Heart left ventricle (tissue), 16 donors: Measurements from ENCODE around the gene TNFRSF17. TPM values are rescaled to one million over a fixed set of nuclear protein-coding genes. Genes with fewer than 3 reads are reported as not detected.

Experiments used
- ATAC-seq, 4 donors: fragments of 200-7000 bp; cut with Tn5 transposase; one replicate each; pipeline ENCODE4 v1.9.1; 2020 to 2022; ENCODE audit warnings: moderate library complexity in 4 of 4, mild to moderate bottlenecking in 3 of 4, moderate number of reproducible peaks in 1 of 4
- DNase-seq, 5 donors: peaks; one replicate each; pipeline ENCODE4 v3.0.0-alpha.2; 2020
- H3K27ac ChIP-seq, 12 donors: fragments of 200-600 bp; sonication (generic) in 4 of 12; one replicate each; pipeline versions ENCODE4 v1.5.0 to v1.8.0; 2016 to 2022; ENCODE audit warnings: mild to moderate bottlenecking in 2 of 12
- H3K27me3 ChIP-seq, 9 donors: fragments of 200-600 bp; sonication (generic) in 2 of 9; one replicate each; pipeline versions ENCODE4 v1.5.1 to v1.8.0; 2016 to 2022; ENCODE audit warnings: mild to moderate bottlenecking in 3 of 9
- H3K36me3 ChIP-seq, 9 donors: fragments of 200-600 bp; sonication (generic) in 2 of 9; one replicate each; pipeline versions ENCODE4 v1.5.0 to v1.8.0; 2018 to 2022; ENCODE audit warnings: mild to moderate bottlenecking in 2 of 9
- H3K4me1 ChIP-seq, 12 donors: fragments of 200-600 bp; sonication (generic) in 4 of 12; one replicate each; pipeline versions ENCODE4 v1.5.0 to v1.8.0; 2016 to 2022; ENCODE audit warnings: mild to moderate bottlenecking in 3 of 12
- H3K4me3 ChIP-seq, 12 donors: fragments of 200-600 bp; sonication (generic) in 4 of 12; one replicate each; pipeline versions ENCODE4 v1.5.0 to v1.8.0; 2017 to 2022; ENCODE audit warnings: mild to moderate bottlenecking in 9 of 12, moderate library complexity in 4 of 12
- H3K9me3 ChIP-seq, 12 donors: fragments of 200-600 bp; sonication (generic) in 4 of 12; one replicate each; pipeline versions ENCODE4 v1.5.0 to v1.8.0; 2016 to 2022; ENCODE audit warnings: mild to moderate bottlenecking in 1 of 12
- CTCF ChIP-seq, 12 donors: fragments of 200-600 bp; sonication (generic) in 4 of 12; IDR thresholded peaks; one replicate each; pipeline versions ENCODE4 v1.5.0 to v1.8.0; 2018 to 2022; ENCODE audit warnings: antibody characterized with exemption in 12 of 12, mild to moderate bottlenecking in 5 of 12
- POLR2A ChIP-seq, 2 donors: fragments of 450-650 bp; IDR thresholded peaks; one replicate each; pipeline ENCODE4 v1.6.1; 2017; ENCODE audit warnings: antibody characterized with exemption in 2 of 2, mild to moderate bottlenecking in 2 of 2, moderate library complexity in 2 of 2
- WGBS, 4 donors: extraction: QIAGEN DNeasy Blood & Tissue Kit in 2 of 4; methylation state at CpG; one replicate each; pipeline versions ENCODE4 v1.1.5 to v1.1.7; 2013 to 2018; 5-methylcytosine and 5-hydroxymethylcytosine counted together
- intact Hi-C, 10 donors: fragments of 100-400 bp; cut with DNase I; formaldehyde crosslinking; loops; one replicate each; pipeline versions ENCODE4 v1.11.1 to v1.14.2; 2022
- polyA plus RNA-seq, 2 donors: library from polyadenylated mRNA; stranded (reverse); fragments of 200-250 nt; gene quantifications; one replicate each; pipeline ENCODE4 v1.2.3, GENCODE V29; 2013
- total RNA-seq, 9 donors: library from RNA; depleted of rRNA in 2 of 9; stranded (reverse); fragments of >200 nt in 2 of 9; fragmentation: NEBNext Ultra II Directional in 3 of 9; extraction: Animal tissue kit (Norgen Biotek cat#: 25700) in 3 of 9; gene quantifications; one replicate each; pipeline versions ENCODE4 v1.1.0 to v1.2.4, GENCODE V29; 2016 to 2023
- donor health status: ischemic (EF 13 %, LVEDD 7.1; RV severe dilation, severe dysfunction).
- donor health status: healthy with polysubstance abuse.
- donor health status: DM: no; HTN: yes; CAD: no.
- donor health status: DM: no; HTN: no; CAD: no.
- donor health status: ischemic (EF 25% LVEDD 6.9; RV normal size, moderate dysfunction).
- donor health status: ischemic (EF 25% LVEDD 5.7; RV mildly dilated, moderate dysfunction).
- donor health status: healthy.
- donor health status: DM: yes; HTN: yes; CAD: no.
- donor health status: ischemic (EF 35%, LVEDD 5.7; RV mildly dilated, moderate dysfunction).
- donor health status: nonischemic (EF 11% LVEDD 7.7; RV severe dilation, severe dysfunction).
- donor health status: DM: yes; HTN: yes; CAD: no.
- donor health status: PGD.
- donor health status: ischemic (EF 29% LVEDD 5.4; RV normal size, mild dysfunction).
- donor health status: nonischemic (EF 23%, LVEDD 6.1; RV moderate dilation, normal function).

Gene TNFRSF17
- total and polyA plus RNA-seq, 11 donors = 0.99 TPM; not detected in 10

- ATAC-seq (no peak), DNase-seq (no peak)
- no peak for TF ChIP-seq POLR2A (IDR thresholded peaks at IDR 0.05)
- TF ChIP-seq CTCF (IDR thresholded peaks at IDR 0.05) = no peak
- Histone ChIP-seq H3K9me3 (no peaks in the 10 kb centered on the region), H3K4me3 (no peak overlapping the region), H3K27ac (peak overlapping the region in 4 of 12 donors; percentile 5 to 82 (median 37)), H3K27me3 (no peaks in the 10 kb centered on the region), H3K36me3 (peaks cover 0 to 13% (median 4%) of the 10 kb centered on the region in 9 donors), H3K4me1 (peaks cover 0 to 17% (median 1%) of the 10 kb centered on the region in 12 donors)
- intact Hi-C loops = no loop called here
- 93 to 97% (median 96%) methylated on average over 2 of the region's 2 CpGs for WGBS, 4 donors
Measured at GRCh38 chr16:12009922-12010321, 44.9 kb downstream of the TNFRSF17 start.

GRCh38 chr16:12010388-12011251 is 45.6 kb downstream of the TNFRSF17 start:
- H3K9me3 ChIP-seq = no peaks in the 10 kb centered on the region
- intact Hi-C loops = no loop called here
- peak overlapping the region in 8 of 12 donors; percentile 1 to 82 (median 36) for H3K27ac ChIP-seq
- 64 to 74% (median 68%) methylated on average over 13 of the region's 13 CpGs for WGBS, 4 donors
- DNase-seq = no peak
- H3K36me3 ChIP-seq = peaks cover 0 to 6% (median 0%) of the 10 kb centered on the region in 9 donors
- TF ChIP-seq POLR2A (IDR thresholded peaks at IDR 0.05) (no peak), CTCF (IDR thresholded peaks at IDR 0.05) (no peak)
- peak in 1 of 4 donors; percentile 58 for ATAC-seq
- H3K4me3 ChIP-seq = peak overlapping the region in 1 of 12 donors; percentile 16
- H3K4me1 ChIP-seq = peaks cover 0 to 17% (median 1%) of the 10 kb centered on the region in 12 donors
- H3K27me3 ChIP-seq = no peaks in the 10 kb centered on the region

- Histone ChIP-seq H3K4me3 (no peak overlapping the region), H3K27me3 (no peaks in the 10 kb centered on the region), H3K9me3 (no peaks in the 10 kb centered on the region), H3K27ac (peak overlapping the region in 4 of 12 donors; percentile 37 to 82 (median 41)), H3K4me1 (peaks cover 0 to 17% (median 1%) of the 10 kb centered on the region in 12 donors), H3K36me3 (peaks cover 0 to 5% (median 0%) of the 10 kb centered on the region in 9 donors)
- WGBS, 4 donors = 93 to 96% (median 94%) methylated on average over 4 of the region's 4 CpGs
- ATAC-seq (no peak), DNase-seq (no peak)
- intact Hi-C loops = no loop called here
- TF ChIP-seq POLR2A (IDR thresholded peaks at IDR 0.05) = no peak
- no peak for TF ChIP-seq CTCF (IDR thresholded peaks at IDR 0.05)
Measured at GRCh38 chr16:12011565-12011964, 46.6 kb downstream of the TNFRSF17 start.

- Histone ChIP-seq H3K4me3 (no peak overlapping the region), H3K27me3 (no peaks in the 10 kb centered on the region), H3K36me3 (peaks cover 0 to 5% (median 0%) of the 10 kb centered on the region in 9 donors), H3K27ac (no peak overlapping the region), H3K9me3 (no peaks in the 10 kb centered on the region), H3K4me1 (peaks cover 0 to 7% (median 0%) of the 10 kb centered on the region in 12 donors)
- TF ChIP-seq POLR2A (IDR thresholded peaks at IDR 0.05) (no peak), CTCF (IDR thresholded peaks at IDR 0.05) (no peak)
- intact Hi-C loops = no loop called here
- DNase-seq (no peak), ATAC-seq (no peak)
- 77 to 86% (median 82%) methylated on average over 4 of the region's 4 CpGs for WGBS, 4 donors
Measured at GRCh38 chr16:12016291-12016947, 51.4 kb downstream of the TNFRSF17 start.
